ENCODE results near the gene SH3BP2. TPM values are rescaled to one million over a fixed set of nuclear protein-coding genes. Genes with fewer than 3 reads are reported as not detected.

SH3BP2 gene
- total RNA-seq, 1 donor from 2014 or later, result 25.6 TPM

GRCh38 chr4:2799971-2800690 is 7.2 kb downstream of the SH3BP2 start:
- intact Hi-C loops (cut with micrococcal nuclease), result no loop called here
- peak; percentile 72 for DNase-seq
- peak; percentile 46 for ATAC-seq

GRCh38 chr4:2800691-2801596 is 8.1 kb downstream of the SH3BP2 start:
- DNase-seq, result peak; percentile 93
- intact Hi-C loops (cut with micrococcal nuclease), result no loop called here
- ATAC-seq, result peak; percentile 74

- DNase-seq (peak; percentile 33), ATAC-seq (no peak)
- intact Hi-C loops (cut with micrococcal nuclease), result no loop called here
Observed at GRCh38 chr4:2802618-2803531, 10.0 kb downstream of the SH3BP2 start.

GRCh38 chr4:2803624-2804448 is 11.0 kb downstream of the SH3BP2 start:
- DNase-seq (peak; percentile 46), ATAC-seq (no peak)
- intact Hi-C loops (cut with micrococcal nuclease), result no loop called here

DNA sequence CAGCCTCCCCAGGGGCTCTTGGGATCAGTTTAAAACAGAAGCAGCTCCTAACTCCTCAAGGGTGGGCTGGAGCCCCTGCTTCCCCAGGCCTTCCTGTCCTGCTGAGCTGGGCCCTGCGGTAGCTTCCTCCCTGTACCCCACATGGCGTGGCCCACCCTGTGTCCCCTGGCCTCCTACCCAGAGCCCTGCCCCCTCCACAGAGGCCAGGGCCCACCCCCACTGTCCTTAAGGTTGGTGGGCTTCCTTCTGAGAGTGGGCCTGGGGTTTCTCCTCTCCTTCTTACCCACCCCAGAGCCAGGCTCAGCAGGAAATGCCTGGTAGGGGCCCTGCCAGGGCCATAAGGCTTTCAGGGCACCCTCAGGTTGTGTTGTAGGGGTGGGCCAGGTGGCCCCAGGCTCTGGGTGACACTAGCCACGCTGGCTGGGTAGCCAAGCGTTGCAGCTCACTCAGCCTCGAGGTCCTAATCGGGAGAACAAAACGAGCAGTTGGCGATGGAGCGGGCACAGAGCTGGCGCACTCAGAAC is 11.6 kb downstream of the SH3BP2 start:
- intact Hi-C loops (cut with micrococcal nuclease), result no loop called here
- ATAC-seq, result no peak

DNA sequence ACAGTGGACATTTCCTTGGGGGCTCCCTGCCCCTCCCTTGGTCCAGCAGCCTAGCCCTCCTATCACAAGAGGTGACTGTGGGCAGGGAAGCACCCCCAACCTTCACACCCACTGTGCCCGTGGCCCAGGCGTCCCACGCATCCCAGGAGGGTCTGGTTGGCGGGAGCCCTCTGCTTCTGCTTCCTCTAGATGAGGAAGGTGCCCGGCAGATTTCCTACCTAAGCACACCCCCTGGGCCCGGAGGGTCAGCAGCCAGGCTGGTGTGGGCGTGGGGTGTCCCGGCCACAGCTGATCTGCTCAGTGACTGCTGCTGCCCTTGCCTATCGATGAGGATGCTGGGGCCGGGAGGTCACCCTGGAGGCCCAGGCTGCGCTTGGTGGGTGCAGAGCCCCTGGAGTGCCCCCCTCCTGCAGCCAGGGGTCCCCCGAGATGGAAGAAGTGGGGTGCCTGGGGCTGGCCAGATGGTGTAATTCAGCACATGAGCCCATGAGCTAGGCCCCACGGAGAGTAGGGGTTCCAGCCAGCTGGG is 12.2 kb downstream of the SH3BP2 start:
- intact Hi-C loops (cut with micrococcal nuclease), result no loop called here
- ATAC-seq (no peak), DNase-seq (peak; percentile 29)

More for the DNA sequence above, 11.6 kb downstream of the SH3BP2 start:
- DNase-seq, result peak; percentile 27

DNA sequence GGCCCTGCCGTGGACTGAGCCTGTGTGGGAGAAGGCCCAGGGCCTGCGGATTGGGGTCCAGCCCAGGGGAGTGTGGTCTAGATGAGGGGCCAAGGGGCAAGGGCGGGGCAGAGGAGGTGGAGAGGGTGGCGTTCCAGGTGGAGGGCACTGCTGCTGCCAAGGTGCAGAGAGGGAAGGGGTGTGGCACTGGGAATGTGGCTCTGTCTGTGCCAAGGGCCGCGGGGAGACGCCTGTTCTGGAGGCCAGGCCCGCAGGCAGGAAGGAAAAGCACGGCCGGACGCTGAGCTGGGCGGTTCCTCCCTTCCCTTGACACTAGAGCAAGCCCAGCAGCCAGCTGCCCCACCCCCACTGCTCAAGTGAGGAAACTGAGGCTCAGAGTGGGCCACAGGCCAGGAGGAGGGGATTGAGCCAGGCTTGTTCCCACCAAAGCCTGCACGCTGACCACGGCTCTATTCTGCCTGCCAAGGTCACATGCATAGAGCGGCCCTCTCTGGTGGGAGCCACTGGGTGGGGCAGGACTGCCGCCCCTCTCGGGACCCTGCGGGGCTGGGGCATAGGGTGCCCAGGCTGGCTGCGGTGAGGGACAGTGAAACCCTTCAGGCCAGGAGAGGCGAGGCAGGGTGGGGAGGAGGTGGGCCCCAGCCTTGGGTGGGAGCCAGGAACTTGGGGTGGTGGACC is 13.0 kb downstream of the SH3BP2 start:
- peak; percentile 42 for ATAC-seq
- peak; percentile 85 for DNase-seq
- intact Hi-C loops (cut with micrococcal nuclease), result no loop called here

DNA sequence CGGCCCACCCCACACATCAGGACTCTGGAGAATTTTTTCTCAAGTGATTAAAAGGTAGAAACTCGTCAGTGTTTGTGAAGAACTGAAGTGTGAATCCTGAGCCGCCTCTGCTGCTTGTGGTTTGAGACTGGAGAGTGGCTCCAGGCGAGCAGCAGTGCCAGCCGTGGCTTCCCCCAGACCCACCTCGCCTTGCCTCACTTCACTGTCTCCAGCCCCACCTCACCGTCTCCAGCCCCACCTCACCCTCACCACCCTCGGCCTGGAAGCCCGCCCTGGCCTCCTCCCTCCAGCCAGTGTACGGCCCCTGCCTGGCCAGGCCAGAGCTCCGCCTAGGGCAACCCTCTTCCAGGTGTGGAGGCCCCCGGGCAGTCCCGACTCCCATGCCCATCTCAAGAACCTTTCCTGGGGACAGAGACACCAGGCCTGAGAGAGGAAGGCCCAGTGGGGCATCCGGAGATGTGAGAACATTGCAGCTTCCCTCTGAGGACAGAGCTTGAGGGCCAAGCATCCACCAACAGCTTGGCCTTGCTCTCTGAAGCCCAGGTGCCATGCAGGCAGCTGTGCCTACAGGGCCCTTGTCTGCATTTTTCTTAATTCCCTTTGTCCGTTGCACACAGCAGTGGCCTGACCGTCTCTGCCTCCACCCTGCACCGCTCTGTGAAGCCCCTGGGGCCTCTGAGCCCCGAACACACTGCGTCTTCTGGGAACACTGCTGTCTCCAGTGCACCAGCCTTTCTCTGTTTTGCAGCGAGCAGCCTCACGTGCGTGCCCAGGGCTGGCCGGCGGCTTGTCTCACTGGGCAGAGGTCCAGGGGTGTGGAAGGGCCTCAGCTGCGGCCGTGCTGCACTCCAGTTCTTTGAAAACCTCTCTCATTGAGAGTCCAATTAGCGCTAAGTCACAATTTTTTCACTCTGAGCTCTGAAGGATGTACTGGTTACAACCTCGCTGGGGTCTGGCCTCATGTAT is 13.8 kb downstream of the SH3BP2 start:
- ATAC-seq (peak; percentile 68), DNase-seq (peak; percentile 86)
- intact Hi-C loops (cut with micrococcal nuclease), result no loop called here

- DNase-seq, result peak; percentile 28
- intact Hi-C loops (cut with micrococcal nuclease), result no loop called here
- no peak for ATAC-seq
Observed at GRCh38 chr4:2807571-2807970, 14.7 kb downstream of the SH3BP2 start.

- ATAC-seq, result no peak
- intact Hi-C loops (cut with micrococcal nuclease), result no loop called here
- no peak for DNase-seq
Observed at GRCh38 chr4:2808001-2808400, 15.1 kb downstream of the SH3BP2 start.

DNA sequence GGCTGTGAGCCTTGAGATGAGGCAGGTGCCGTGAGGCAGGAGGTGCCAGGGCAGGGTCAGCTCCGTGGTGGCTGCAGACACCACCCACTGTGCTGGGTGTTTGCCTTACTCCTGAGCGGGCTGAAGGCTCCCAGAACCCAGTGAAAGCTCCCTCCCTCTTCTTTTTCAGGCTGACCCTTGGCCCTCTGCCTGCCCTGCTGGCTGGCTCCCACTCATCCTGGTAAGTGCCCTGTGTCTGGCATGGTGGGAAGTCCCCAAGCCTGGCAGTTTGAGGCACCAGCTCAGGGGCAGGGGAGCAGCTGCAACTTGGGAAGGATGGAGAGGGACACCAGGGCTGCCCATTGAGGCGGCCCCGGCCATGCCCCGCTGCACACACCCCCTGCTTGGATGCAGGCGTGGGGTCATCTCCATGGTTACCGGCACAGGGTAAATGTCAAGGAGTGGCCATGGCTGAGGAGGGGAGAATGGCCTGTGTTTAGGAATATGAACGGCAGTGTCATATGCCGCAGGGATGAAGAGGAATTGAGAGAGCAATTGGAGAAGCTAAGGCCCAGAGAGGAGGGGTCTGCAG is 16.8 kb downstream of the SH3BP2 start:
- peak; percentile 77 for DNase-seq
- peak; percentile 27 for ATAC-seq
- intact Hi-C loops (cut with micrococcal nuclease), result loop anchor here (10.0 kb wide), 1 partner anchor 45 kb away; no protein-coding TSS in a partner anchor

GRCh38 chr4:2810388-2810787 is 17.5 kb downstream of the SH3BP2 start:
- intact Hi-C loops (cut with micrococcal nuclease), result loop anchor here (10.0 kb wide), 1 partner anchor 46 kb away; no protein-coding TSS in a partner anchor
- ATAC-seq (no peak), DNase-seq (no peak)

DNA sequence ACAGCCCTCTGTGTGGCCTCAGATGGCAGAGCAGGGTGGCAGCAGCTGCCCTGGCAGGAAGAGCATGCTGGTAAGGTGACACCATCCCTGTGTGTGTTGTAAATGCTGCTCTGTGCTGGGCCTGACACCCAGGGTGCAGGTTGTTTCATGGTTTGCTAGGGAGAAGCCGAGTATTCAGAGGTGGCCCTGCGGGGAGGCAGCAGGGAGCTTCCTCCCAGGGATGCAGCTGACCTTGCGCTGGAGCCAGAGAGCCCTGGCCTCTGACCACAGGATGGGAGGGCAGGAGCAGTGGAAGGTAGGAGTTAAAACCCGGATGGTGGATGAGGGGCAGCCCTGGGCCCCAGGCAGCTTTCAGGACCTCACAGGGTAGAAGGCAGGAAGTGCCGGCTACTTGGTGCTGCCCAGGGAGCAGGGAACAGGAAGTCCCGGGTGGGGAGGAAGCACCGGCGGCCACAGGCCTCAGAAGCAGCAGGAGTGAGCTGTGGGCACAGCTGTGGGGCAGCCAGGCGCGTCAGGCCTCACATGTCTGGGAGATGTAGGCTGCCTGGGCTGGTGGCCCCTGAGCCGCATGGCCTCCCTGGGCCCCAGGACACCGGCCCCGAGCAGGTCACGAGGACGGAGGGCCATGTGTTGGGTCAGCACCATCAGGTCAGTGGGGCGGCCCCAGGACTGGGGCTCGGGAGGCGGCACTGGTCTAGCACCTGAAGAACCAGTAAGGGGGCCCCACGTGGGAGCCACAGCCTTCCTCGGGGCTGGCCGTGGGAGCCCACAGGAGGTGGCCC is 19.1 kb downstream of the SH3BP2 start:
- ATAC-seq (peak; percentile 74), DNase-seq (peak; percentile 86)
- intact Hi-C loops (cut with micrococcal nuclease), result loop anchor here (10.0 kb wide), 1 partner anchor 47 kb away; no protein-coding TSS in a partner anchor

DNA sequence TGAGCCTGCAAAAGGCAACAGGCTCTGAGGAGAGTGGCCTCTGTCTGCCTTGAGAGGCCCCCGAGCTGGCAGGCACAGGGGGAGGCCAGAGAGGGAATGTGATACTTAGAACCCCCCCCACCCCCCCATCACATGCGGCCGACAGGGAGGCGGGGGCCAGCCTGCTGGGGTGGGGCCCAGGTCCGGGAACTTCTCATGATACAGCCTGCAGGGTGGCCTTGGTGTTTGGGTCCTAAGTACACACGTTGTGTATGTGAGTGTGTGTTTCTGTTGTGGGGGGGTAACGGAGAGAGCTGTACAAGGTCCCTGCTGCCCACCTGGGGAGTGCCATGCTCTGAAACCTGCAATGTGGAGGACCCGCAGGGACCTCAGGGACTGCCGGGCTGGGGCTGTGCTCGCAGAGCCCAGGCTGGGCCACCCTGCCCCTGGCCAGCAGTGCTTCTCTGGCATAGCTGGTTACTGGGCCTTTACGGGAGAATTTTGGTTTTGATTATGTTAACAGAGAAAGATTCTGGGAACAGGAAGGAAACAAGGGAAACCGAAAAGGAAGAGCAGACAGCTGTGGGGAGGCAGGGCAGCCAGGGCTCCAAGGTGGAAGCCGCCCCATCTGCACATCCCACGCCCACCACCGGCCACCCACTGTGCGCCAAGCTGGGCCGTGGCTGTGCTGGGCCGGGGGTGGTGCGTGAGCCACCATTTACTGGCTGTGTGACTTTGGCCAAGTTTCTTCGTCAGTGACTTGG is 19.9 kb downstream of the SH3BP2 start:
- intact Hi-C loops (cut with micrococcal nuclease), result loop anchor here (10.0 kb wide), 1 partner anchor 48 kb away; no protein-coding TSS in a partner anchor
- DNase-seq, result peak; percentile 58
- ATAC-seq, result peak; percentile 13
